Progenitor cell of endocrine pancreas (in vitro differentiated cells): Measurements from ENCODE around the gene PPP2R1B. TPM values are rescaled to one million over a fixed set of nuclear protein-coding genes. Genes with fewer than 3 reads are reported as not detected.

ENCODE experiments used
- DNase-seq: peaks from one replicate; pipeline ENCODE4 v3.0.0; 2021; ENCODE audit warnings: low spot score; ENCODE audit not compliant: unreplicated experiment
- H3K27ac Mint-ChIP-seq: 2 replicates; pipeline ENCODE4 v1.8.0; 2021; ENCODE audit warnings: mild to moderate bottlenecking, moderate library complexity, mixed read lengths
- H3K27me3 Mint-ChIP-seq: 2 replicates; pipeline ENCODE4 v1.8.0; 2021; ENCODE audit warnings: mixed read lengths
- H3K36me3 Mint-ChIP-seq: 2 replicates; pipeline ENCODE4 v1.8.0; 2022; ENCODE audit warnings: mixed read lengths; ENCODE audit not compliant: insufficient read depth
- H3K4me1 Mint-ChIP-seq: 2 replicates; pipeline ENCODE4 v1.8.0; 2021; ENCODE audit warnings: low read depth, mixed read lengths
- H3K4me3 Mint-ChIP-seq: 2 replicates; pipeline ENCODE4 v1.8.0; 2021; ENCODE audit warnings: low read depth, mild to moderate bottlenecking, moderate library complexity, mixed read lengths
- H3K9me3 Mint-ChIP-seq: 2 replicates; pipeline ENCODE4 v1.8.0; 2021; ENCODE audit warnings: low read depth, mixed read lengths
- CTCF ChIP-seq: fragments of 200-600 bp; sonication (generic); IDR thresholded peaks from one replicate; pipeline ENCODE4 v1.5.0; 2021; ENCODE audit warnings: antibody characterized with exemption, mild to moderate bottlenecking; ENCODE audit not compliant: unreplicated experiment
- total RNA-seq: library from RNA; stranded (reverse); gene quantifications from 2 replicates; pipeline ENCODE4 v1.2.1, GENCODE V29; 2021

The PPP2R1B gene
- total RNA-seq, 1 donor from 2014 or later: 92.6 TPM

DNA sequence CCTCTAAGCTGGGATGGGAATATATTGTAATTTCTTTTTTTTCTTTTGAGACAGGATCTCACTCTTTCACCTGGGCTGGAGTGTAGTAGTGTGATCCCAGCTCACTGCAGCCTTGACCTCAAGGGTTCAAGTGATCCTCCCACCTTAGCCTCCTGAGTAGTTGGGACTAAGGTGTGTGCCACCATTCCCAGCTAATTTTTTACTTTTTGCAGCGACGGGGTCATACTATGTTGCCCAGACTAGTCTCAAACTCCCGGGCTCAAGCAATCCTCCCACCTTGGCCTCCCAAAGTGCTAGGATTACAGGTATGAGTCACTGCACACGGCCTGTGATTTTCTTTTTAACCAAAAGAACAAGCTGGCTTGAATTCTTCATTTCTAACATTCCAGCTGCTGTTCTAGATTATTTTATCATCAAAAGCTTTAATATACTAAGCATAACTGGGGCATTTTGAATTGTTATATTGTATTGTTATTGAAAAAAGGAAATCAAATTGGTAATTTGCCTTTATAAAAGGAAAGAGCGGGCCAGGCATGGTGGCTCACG is 26.8 kb upstream of the PPP2R1B start:
- Mint-ChIP-seq H3K4me3 (no peak overlapping the region), H3K27ac (no peak overlapping the region), H3K36me3 (peaks cover 19% of the 10 kb centered on the region), H3K27me3 (no peaks in the 10 kb centered on the region), H3K9me3 (no peaks in the 10 kb centered on the region), H3K4me1 (no peaks in the 10 kb centered on the region)
- no peak for DNase-seq
- no peak for TF ChIP-seq CTCF

DNA sequence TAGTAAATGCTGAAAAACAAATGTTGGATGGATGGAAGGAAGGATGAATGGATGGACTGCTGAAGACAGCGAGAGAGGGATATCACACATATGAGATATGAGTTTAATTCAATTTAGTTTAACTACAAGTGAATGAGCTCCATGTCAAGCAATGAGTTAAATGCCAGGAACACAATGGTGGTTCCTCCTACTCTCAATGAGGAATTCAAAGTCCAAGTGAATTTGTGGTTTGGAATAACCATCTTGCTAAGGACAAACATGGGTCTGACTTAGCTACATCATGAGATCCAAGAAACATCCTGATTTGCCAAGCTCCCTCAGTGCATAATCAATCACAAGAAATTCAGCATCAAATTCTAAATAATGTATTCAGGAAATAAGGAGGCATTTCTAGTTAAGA is 26.1 kb upstream of the PPP2R1B start:
- peaks cover 17% of the 10 kb centered on the region for H3K36me3 Mint-ChIP-seq
- TF ChIP-seq CTCF: no peak
- DNase-seq: no peak
- H3K27ac Mint-ChIP-seq: no peak overlapping the region
- no peaks in the 10 kb centered on the region for H3K9me3 Mint-ChIP-seq
- no peaks in the 10 kb centered on the region for H3K4me1 Mint-ChIP-seq
- no peaks in the 10 kb centered on the region for H3K27me3 Mint-ChIP-seq
- no peak overlapping the region for H3K4me3 Mint-ChIP-seq

GRCh38 chr11:111788464-111788863 is 22.3 kb upstream of the PPP2R1B start:
- TF ChIP-seq CTCF: no peak
- no peaks in the 10 kb centered on the region for H3K27me3 Mint-ChIP-seq
- H3K36me3 Mint-ChIP-seq: peaks cover 13% of the 10 kb centered on the region
- no peak overlapping the region for H3K4me3 Mint-ChIP-seq
- H3K27ac Mint-ChIP-seq: no peak overlapping the region
- H3K4me1 Mint-ChIP-seq: peaks cover 7% of the 10 kb centered on the region
- DNase-seq: no peak
- no peaks in the 10 kb centered on the region for H3K9me3 Mint-ChIP-seq

DNA sequence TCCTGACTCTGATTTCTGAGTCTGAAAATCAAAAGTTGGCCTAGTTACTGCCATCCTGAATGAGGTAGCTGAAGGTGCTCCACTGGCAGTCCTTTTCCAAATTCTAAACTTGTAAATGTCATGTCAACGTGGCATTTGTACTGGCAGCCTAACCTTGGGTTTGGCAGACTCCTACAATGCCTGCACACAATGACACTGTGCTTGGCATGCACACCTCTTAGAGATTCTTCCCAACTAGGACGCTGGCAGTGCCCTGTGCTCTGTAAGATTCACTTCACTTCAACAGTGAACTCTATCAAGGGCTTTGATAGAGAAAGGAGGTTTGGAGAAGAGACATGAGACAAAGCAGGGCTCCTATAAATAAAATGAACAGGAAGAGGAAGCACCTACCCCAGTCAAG is 21.9 kb upstream of the PPP2R1B start:
- DNase-seq: no peak
- Mint-ChIP-seq H3K9me3 (no peaks in the 10 kb centered on the region), H3K27me3 (no peaks in the 10 kb centered on the region), H3K4me1 (peaks cover 7% of the 10 kb centered on the region), H3K4me3 (no peak overlapping the region), H3K27ac (no peak overlapping the region), H3K36me3 (peaks cover 14% of the 10 kb centered on the region)
- no peak for TF ChIP-seq CTCF

DNA sequence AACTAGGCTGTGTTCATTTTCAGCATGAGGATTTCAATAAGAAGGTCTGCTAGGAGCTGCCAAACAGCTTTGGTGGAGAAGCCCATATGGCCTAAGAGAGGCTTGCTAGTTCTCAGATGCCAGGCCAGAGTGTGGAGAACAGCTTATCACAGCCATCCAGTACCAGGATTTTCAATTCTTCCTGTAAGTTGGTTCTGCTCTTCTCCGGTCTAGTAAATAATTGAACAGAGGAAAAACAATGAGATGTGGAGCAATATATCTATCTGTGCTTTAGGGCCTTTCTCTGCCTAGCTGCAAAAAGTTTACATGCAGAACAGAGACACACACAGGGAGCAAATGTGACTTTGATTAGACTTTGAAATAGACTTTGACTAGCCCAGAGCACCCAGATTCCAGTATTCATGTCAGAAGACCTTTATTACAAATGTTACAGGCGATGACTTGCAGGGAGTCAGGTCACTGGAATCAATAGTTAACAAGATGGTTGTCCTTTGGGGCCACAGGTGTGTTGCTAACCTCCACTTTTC is 19.8 kb upstream of the PPP2R1B start:
- DNase-seq: no peak
- Mint-ChIP-seq H3K27ac (peak overlapping the region; percentile 7), H3K4me3 (no peak overlapping the region), H3K4me1 (peaks cover 7% of the 10 kb centered on the region), H3K36me3 (peaks cover 12% of the 10 kb centered on the region), H3K27me3 (no peaks in the 10 kb centered on the region), H3K9me3 (no peaks in the 10 kb centered on the region)
- no peak for TF ChIP-seq CTCF
